Large intestine (tissue), 3 donors: ENCODE measurements around the gene ZIC1. TPM values are rescaled to one million over a fixed set of nuclear protein-coding genes. Genes with fewer than 3 reads are reported as not detected.

Experiments
- DNase-seq, 2 donors: peaks; one replicate each; pipeline versions ENCODE4 v3.0.0 to v3.0.0-alpha.2; 2013
- H3K27ac ChIP-seq: one replicate; pipeline ENCODE4 v1.5.1; 2013; ENCODE audit warnings: low read length
- H3K27me3 ChIP-seq: 2 replicates; pipeline ENCODE4 v1.6.1; 2013; ENCODE audit warnings: low read length; ENCODE audit not compliant: control insufficient read depth, insufficient read depth
- H3K36me3 ChIP-seq: 2 replicates; pipeline ENCODE4 v1.6.1; 2013; ENCODE audit warnings: low read length; ENCODE audit not compliant: control insufficient read depth, insufficient read depth
- H3K4me1 ChIP-seq: one replicate; pipeline ENCODE4 v1.6.1; 2013; ENCODE audit warnings: low read length; ENCODE audit not compliant: control insufficient read depth, insufficient read depth
- H3K4me3 ChIP-seq: one replicate; pipeline ENCODE4 v1.5.1; 2013; ENCODE audit warnings: low read length
- H3K9me3 ChIP-seq: one replicate; pipeline ENCODE4 v1.6.1; 2013; ENCODE audit warnings: mild to moderate bottlenecking, low read depth, low read length, moderate library complexity; ENCODE audit not compliant: control insufficient read depth
- WGBS: methylation state at CpG from one replicate; pipeline ENCODE4 v1.1.5; 2013; ENCODE audit warnings: low lambda C conversion rate; ENCODE audit not compliant: insufficient coverage; 5-methylcytosine and 5-hydroxymethylcytosine counted together
- polyA plus RNA-seq: library from polyadenylated mRNA; unstranded; fragments of 120-200 nt; gene quantifications from one replicate; pipeline ENCODE4 v1.2.1, GENCODE V29; 2013

Gene ZIC1
- polyA plus RNA-seq, 1 donor = 0.01 TPM

- Histone ChIP-seq H3K9me3 (peaks cover 19% of the 10 kb centered on the region), H3K4me3 (peak overlapping the region; percentile 21), H3K4me1 (peaks cover 14% of the 10 kb centered on the region), H3K27me3 (peaks cover 93% of the 10 kb centered on the region), H3K27ac (no peak overlapping the region), H3K36me3 (no peaks in the 10 kb centered on the region)
- WGBS = 17% methylated on average over 1 of the region's 54 CpGs
- peak in 1 of 2 donors; percentile 16 for DNase-seq
Observed at GRCh38 chr3:147418808-147419701, 9.9 kb downstream of the ZIC1 start.

GRCh38 chr3:147419781-147420224 lies 10.6 kb downstream of the ZIC1 start:
- DNase-seq = no peak
- peaks cover 22% of the 10 kb centered on the region for H3K9me3 ChIP-seq
- H3K27me3 ChIP-seq = peaks cover 93% of the 10 kb centered on the region
- no CpG with 5 or more reads among the region's 10 CpGs for WGBS
- H3K27ac ChIP-seq = no peak overlapping the region
- H3K36me3 ChIP-seq = no peaks in the 10 kb centered on the region
- H3K4me1 ChIP-seq = peaks cover 14% of the 10 kb centered on the region
- no peak overlapping the region for H3K4me3 ChIP-seq

GRCh38 chr3:147420353-147421183 lies 11.4 kb downstream of the ZIC1 start:
- Histone ChIP-seq H3K4me1 (peaks cover 14% of the 10 kb centered on the region), H3K36me3 (no peaks in the 10 kb centered on the region), H3K9me3 (peaks cover 22% of the 10 kb centered on the region), H3K27me3 (peaks cover 92% of the 10 kb centered on the region), H3K4me3 (no peak overlapping the region), H3K27ac (no peak overlapping the region)
- WGBS = no CpG with 5 or more reads among the region's 32 CpGs
- no peak for DNase-seq

- Histone ChIP-seq H3K9me3 (peaks cover 22% of the 10 kb centered on the region), H3K27ac (no peak overlapping the region), H3K27me3 (peaks cover 87% of the 10 kb centered on the region), H3K4me1 (peaks cover 14% of the 10 kb centered on the region), H3K4me3 (no peak overlapping the region), H3K36me3 (no peaks in the 10 kb centered on the region)
- DNase-seq = no peak
- WGBS = no CpG with 5 or more reads among the region's 53 CpGs
Observed at GRCh38 chr3:147421184-147421912, 12.2 kb downstream of the ZIC1 start.

- peaks cover 22% of the 10 kb centered on the region for H3K9me3 ChIP-seq
- 10% methylated on average over 4 of the region's 15 CpGs for WGBS
- H3K4me3 ChIP-seq = no peak overlapping the region
- DNase-seq = no peak
- H3K4me1 ChIP-seq = peaks cover 14% of the 10 kb centered on the region
- H3K27ac ChIP-seq = no peak overlapping the region
- H3K27me3 ChIP-seq = peaks cover 80% of the 10 kb centered on the region
- no peaks in the 10 kb centered on the region for H3K36me3 ChIP-seq
Observed at GRCh38 chr3:147422196-147422595, 13.0 kb downstream of the ZIC1 start.

- no peaks in the 10 kb centered on the region for H3K36me3 ChIP-seq
- no peak for DNase-seq
- no peak overlapping the region for H3K4me3 ChIP-seq
- 0% methylated on average over 3 of the region's 36 CpGs for WGBS
- H3K27ac ChIP-seq = no peak overlapping the region
- H3K4me1 ChIP-seq = peaks cover 14% of the 10 kb centered on the region
- peaks cover 77% of the 10 kb centered on the region for H3K27me3 ChIP-seq
- peaks cover 22% of the 10 kb centered on the region for H3K9me3 ChIP-seq
Observed at GRCh38 chr3:147422601-147423536, 13.7 kb downstream of the ZIC1 start.

GRCh38 chr3:147423537-147423797 lies 14.3 kb downstream of the ZIC1 start:
- Histone ChIP-seq H3K27me3 (peaks cover 75% of the 10 kb centered on the region), H3K4me3 (no peak overlapping the region), H3K4me1 (peaks cover 14% of the 10 kb centered on the region), H3K27ac (no peak overlapping the region), H3K36me3 (no peaks in the 10 kb centered on the region), H3K9me3 (peaks cover 22% of the 10 kb centered on the region)
- no peak for DNase-seq
- WGBS = 0% methylated on average over 2 of the region's 3 CpGs

GRCh38 chr3:147423798-147424580 lies 14.8 kb downstream of the ZIC1 start:
- peaks cover 21% of the 10 kb centered on the region for H3K9me3 ChIP-seq
- no peak overlapping the region for H3K27ac ChIP-seq
- H3K4me3 ChIP-seq = no peak overlapping the region
- DNase-seq = no peak
- peaks cover 13% of the 10 kb centered on the region for H3K4me1 ChIP-seq
- no peaks in the 10 kb centered on the region for H3K36me3 ChIP-seq
- H3K27me3 ChIP-seq = peaks cover 70% of the 10 kb centered on the region
- WGBS = 3% methylated on average over 8 of the region's 33 CpGs
